LoVo (cell line): ENCODE data around the gene SCGB2B2.
"Not testable (repeated sequence)": the region's sequence is repeated elsewhere in the genome, so short reads cannot be mapped to it uniquely, and the experiment has no call there.

Source experiments
- DNase-seq: peaks from one replicate; pipeline ENCODE4 v3.0.0-alpha.2; 2016; ENCODE audit warnings: low spot score

Gene SCGB2B2

DNA sequence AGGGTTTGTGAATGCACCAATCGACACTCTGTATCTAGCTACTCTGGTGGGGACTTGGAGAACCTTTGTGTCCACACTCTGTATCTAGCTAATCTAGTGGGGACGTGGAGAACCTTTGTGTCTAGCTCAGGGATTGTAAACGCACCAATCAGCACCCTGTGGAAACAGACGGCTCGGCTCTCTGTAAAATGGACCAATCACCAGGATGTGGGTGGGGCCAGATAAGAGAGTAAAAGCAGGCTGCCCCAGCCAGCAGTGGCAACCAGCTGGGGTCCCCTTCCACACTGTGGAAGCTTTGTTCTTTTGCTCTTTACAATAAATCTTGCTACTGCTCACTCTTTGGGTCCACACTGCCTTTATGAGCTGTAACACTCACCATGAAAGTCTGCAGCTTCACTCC is 8.3 kb downstream of the SCGB2B2 start:
- DNase-seq: not testable (repeated sequence)

DNA sequence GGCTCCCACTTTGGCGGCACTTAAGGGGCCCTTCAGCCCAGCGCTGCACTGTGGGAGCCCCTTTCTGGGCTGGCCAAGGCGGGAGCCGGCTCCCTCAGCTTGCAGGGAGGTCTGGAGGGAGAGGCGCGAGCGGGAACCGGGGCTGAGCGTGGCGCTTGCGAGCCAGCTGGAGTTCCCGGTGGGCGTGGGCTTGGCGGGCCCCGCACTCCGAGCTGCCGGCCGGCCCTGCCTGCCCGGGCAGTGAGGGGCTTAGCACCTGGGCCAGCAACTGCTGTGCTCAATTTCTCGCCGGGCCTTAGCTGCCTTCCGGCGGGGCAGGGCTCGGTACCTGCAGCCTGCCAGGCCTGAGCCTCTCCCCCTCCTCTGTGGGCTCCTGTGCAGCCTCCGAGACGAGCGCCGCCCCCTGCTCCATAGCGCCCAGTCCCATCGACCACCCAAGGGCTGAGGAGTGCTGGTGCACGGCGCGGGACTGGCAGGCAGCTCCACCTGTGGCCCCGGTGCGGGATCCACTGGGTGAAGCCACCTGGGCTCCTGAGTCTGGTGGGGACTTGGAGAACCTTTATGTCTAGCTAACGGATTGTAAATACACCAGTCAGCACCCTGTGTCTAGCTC is 8.8 kb downstream of the SCGB2B2 start:
- not testable (repeated sequence) for DNase-seq

DNA sequence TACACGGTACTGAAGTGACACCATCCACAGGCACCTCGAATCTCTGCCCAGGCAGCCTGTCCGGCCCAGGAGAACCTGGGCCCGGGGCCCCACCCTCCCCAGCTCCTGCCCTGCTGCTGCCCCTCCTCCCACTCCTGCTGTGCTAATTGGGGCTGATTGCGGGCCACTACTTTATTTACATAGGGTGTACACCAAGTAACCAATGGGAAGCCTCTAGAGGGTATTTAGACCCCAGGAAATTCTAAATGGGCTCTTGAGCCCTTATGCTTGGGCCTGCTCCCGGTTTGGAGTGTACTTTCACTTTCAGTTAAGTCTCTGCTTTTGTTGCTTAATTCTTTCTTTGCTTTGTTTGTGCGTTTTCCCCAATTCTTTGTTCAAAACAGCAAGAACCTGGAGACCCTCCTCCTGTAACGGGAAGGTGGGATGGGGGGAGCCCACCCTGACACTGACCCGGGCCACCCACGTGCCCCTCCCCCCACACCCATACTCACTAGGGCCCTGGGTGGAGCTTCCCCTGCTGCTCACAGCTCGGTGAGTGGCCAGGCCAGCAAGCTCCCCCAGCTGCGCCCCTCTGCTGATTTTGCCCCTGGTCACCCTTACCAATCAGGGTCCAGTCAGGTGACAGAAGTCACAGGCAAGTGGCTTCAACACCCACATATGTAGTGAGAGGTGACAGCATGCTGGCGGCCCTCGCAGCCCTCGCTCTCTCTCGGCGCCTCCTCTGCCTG is 9.4 kb downstream of the SCGB2B2 start:
- DNase-seq: peak; percentile 17

DNA sequence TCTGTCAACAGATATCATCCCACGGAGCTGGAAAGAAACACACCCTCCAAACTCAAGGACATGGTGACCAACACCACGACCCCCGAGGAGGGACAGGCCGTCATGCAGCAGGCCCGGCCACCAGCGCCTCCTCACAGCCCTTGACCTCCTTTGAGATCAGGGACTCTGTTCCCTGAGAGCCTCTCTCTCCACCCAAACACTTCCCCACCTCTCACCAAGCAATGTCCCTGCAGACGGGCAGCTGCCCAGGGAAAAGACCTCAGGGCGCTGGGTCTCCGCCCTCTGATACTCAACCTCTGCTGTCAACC is 10.0 kb downstream of the SCGB2B2 start:
- DNase-seq: no peak

DNA sequence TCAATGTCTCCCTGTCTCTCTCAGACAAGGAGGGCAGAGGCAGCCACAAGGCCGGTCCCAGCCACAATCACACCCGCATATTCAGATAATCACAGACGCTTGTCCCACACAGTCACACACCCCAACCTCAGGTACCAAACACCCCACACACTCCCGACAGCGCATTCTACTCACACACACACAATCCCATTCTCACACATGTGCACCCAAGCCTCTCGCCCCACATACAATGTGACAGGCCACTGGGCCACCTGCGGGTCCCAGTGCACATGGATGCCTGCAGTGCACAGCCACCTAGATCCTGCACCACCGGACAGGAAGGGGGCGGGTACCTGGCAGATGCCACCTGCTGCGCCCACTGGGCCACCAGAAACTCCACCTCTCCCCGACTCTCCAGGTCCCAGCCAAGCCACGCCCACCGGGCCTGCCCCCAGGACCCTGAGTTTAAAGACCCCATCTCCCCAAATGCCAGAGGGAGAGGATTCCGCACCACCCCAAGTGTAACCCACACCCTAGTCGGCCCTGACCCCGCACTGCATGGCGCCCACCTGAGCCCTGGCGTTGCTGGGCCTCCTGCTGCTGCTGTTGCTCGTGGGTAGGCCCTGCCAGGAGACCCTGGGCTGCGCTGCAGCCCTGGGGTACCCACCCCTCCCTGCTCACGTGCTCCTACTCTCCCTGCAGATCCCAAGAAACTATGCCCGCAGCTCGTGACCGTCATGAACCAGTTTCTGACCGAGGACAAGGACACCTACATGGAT is 10.6 kb downstream of the SCGB2B2 start:
- DNase-seq: no peak

DNA sequence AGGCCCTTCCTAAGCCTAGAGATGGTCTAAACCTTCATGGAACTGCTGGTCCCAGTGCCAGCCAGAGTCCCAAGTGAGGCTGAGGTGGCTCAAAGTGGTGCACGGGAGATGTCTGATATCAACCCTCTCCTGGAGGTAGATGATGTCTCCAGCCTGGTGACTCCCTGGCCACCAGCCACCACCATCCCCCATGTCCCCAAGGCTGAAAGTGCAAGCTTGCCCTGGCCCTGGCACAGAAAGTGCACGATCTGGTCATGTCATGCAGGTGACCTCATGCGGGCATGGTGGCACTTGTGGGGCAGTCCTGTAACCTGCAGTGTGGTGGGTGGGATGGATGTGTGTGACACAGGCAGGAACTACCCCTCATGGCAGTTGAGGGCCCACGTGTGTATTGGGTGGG is 11.7 kb downstream of the SCGB2B2 start:
- not testable (repeated sequence) for DNase-seq

DNA sequence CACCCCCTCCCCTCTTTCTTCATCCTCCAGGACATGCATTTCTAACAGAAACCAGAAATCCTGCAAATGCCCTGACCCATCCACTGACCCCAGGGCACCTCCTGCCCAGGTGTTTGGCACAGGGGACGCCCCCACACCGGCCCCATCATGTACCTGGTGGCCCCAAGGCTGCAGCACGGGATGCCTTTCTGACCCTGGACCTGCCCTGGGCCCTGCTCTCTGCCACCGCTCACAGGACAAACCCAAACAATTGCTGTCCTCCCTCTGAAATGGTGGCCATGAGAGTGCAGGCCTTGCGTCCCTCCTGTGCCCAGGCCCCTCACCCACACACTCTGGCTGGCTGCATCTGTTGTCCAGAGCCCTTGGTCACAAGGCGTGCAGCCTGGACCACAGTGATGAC is 12.1 kb downstream of the SCGB2B2 start:
- DNase-seq: no peak

DNA sequence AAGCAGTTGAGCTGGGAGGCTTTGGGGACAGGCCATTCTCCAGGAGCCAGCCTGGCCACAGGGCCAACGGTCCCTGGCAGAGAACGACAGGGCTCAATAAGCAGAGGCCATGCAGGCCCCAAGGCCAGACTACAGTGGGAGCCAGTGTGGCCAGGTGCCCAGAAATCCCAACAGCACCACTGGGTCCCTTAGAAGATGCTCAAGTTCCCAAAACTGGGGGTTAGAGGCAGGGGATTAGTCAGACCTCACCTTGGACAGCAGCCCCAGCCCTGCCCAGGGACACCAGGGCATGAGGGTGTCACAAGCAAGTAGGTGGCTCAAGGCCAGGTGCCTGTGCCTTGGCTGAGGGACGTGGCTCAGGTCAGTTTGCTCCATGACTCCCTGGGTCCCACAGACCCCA is 12.8 kb downstream of the SCGB2B2 start:
- no peak for DNase-seq

DNA sequence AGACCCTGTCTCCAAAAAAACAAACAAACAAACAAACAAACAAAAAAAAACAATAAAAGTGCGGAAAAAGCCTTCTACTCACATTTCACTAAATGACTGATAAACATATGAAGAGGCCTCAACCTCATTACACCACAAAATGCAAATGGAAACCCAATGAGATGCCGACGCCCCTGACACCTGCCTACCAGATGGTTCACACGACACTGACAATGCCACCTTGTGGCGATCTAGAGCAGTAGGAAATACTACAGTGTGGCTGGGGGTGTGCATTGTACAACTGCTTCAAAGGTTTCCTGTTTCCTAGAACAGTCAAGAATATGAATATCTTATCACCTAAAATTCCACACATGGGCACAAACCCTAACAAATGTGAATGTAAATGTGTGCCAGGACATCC is 14.0 kb downstream of the SCGB2B2 start:
- DNase-seq: no peak

DNA sequence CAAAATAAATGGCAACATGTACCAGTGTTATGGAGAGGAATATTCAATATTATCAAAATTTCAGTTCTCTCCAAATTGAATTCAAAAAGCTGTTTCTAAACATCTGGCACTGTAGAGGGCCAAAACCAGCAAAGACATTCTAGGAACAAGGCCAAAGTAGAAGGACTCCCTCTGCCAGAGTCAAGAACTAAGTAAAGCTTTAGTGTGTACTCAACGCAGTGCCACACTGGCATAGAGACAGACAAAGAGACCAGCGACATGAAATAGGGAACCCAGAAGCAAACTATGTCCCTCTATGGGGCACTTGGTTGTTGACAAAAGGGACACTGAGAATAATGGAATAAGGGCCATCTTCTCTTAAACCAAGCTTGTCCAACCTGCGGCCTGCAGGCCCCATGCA is 15.6 kb downstream of the SCGB2B2 start:
- DNase-seq: no peak

DNA sequence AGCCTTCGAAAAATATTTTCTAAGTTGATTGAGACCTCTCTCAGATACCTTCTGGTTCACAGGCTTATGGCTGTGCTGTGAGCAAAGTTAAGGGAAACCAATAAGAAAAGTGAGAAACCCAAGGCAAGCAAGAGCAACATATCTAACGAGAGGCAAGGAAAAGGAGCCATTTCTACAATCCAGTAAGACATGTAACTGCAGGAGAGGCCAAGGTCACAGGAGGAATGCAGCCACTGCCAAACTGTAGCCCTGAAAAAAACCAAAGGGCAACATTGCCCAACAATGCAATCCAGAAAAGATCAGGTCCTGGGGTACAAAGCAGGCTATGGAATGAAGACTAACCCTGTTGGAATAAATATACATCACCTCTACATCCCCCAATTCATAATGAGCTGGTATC is 21.3 kb downstream of the SCGB2B2 start:
- no peak for DNase-seq

DNA sequence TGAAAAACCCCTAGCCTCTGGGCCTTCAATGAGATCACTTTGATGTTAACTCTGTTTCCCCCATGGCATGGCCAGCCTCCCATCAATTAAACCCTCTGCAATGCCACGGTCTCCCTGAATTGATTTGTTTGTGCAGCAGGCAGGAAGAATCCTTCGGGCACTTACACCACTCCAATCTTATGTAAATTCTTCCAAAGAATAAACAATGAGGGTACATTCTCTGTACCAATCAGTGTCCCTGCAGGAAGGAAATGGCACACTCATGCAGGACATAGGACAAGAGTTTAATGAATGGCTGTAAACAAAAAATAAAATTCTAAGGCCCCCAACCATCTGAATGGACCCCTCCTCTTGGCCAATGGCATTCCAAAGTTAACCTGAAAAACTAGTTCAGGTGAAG is 22.2 kb downstream of the SCGB2B2 start:
- no peak for DNase-seq

DNA sequence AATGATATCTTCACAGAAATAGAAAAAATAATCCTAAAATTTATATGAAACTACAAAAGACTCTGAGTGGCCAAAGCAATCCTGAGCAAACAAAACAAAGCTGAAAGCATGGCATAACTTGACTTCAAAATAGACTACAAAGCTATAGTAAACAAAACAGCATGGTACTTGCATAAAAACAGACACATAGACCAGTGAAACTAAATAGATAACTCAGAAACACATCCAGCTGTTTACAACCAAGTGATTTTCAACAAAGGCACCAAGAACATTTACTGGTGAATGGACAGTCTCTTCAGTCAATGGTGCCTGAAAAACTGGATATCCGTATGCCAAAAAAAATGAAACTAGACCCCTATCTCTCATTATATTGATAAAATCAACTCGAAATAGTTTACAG is 25.2 kb downstream of the SCGB2B2 start:
- DNase-seq: no peak

DNA sequence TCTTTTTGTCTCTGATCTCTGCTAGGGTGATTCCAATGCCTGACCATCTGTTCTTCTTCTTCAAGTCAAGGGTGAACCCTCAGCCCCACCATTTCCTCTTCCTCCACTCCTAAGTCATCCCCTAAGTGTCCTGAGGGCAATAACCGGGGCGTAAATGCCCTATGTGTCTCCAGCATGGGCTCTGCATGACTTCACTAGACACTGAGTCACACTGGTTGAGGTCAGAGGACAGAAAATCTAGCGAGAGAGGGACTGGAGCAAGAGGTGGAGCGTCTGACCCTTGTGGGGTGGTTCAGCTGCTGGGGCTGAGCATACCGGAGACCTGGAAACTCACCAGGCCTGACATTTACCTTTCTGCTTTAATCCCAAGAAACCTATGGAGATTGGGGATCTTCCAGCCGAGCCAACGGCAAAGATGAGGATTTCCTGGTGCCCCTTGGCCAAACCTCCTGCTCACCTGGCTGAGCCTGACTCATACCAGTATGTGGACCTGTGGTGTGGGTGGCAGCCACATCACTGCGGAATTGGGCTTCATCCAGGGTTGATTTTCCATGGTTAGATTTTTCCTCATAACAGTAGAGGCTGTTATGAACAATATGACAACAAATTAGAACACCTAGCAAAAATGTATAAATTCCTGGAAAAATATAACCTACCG is 26.9 kb downstream of the SCGB2B2 start:
- DNase-seq: no peak

DNA sequence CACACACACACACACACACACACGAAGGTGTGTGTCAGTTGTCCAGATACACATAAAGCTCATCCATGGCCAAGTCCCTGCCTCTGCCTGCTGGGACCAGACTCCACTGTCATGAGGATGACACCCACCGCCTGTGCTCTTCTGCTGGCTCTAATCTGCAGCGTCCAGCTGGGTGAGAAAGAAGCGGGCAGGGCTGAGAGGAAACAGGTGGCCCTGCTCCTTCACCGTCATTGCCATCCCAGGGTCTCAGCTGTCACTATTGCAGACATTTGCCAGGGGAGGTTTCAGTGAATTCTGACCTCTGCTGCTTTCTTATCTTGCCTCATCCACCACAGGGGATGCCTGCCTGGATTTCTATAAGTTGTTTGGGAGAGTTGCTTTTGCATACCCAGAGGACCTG is 31.4 kb downstream of the SCGB2B2 start:
- DNase-seq: no peak

DNA sequence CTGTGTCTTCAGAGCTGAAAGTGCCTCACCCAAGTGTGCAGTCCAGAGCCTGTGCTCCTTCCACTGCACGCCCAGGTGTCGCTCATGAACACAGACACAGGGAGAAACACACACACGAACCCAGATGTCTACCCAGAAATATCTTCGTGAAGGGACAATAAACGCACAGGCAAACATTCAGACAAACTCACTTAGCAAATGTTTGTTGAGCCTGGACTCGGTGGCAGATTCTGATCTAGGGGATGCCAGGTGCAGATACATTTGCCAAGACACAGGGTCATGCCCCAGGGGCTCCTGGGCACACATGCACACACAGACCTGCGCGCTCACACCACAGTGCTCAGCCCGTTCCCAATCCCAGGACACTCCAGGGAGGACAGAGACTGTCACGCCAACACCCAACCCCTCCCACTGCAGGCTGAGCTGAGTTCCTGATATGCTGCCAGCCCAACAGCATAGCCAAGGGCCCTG is 31.9 kb downstream of the SCGB2B2 start:
- DNase-seq: no peak

DNA sequence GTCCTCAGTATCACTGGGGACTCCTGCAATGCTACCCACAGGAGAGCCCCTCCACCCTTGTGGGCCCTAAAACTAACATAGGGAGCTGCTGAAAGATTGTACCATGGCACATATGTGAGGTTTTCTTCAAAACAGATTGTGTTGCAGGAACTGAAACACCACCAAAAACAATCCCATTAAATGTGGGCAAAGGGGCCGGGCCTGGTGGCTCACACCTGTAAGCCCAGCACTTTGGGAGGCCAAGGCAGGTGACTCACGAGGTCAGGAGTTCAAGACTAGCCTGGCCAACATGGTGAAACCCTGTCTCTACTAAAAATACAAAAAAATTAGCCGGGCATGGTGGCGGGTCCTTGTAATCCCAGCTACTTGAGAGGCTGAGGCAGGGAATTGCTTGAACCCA is 34.7 kb downstream of the SCGB2B2 start:
- no peak for DNase-seq

DNA sequence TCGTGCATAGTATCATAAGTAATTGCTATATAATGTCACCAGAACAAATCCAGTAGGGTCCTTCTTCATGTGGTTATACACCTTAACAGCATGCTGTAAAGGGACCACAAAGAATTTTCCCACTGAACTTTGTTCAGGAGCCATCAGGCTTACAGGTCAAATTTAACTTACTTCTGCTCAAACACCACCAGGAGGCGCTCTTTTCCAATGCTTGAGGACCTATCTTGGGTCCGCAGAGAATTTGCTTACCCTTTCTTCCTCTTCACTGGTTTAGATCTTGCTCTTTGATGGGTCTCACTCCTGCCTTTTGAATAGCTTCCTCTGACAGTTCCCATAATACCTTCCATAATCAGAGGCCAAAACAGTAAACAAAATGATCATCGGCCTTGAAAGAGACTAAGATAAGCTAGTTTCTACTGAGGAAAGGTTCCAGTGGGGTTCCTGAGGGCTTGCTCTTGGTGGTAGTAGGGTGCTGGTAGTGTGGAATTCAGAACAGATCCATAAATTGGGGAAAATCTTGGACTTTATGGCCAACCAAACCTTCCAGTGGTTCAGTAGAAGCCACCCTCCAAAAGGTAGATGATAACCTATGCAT is 37.4 kb downstream of the SCGB2B2 start:
- DNase-seq: peak; percentile 77

DNA sequence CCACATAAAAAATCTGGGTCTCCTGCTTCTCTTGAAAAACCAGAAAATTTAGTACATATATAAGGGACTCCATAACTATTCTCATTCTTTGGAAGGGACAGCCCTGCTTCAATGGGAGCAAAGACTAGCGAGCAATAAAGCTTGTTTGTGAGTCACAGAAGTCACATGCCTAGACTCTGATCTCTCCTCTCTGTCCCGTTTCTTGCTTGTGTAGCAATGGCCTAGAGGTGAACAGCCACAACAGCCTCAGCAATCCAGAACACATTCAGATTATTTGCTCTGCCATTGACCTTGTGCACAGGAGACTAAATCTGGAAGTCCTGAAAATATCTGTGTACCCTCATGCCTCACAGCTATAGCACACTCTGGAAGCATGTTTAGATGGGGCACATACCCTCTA is 43.2 kb downstream of the SCGB2B2 start:
- DNase-seq: no peak
